Common myeloid progenitor, CD34-positive (primary cell): ENCODE measurements around the gene MAP4.

ENCODE experiments used
- CTCF ChIA-PET: fragments of 350-600 bp; sonication (Branson Sonifier 250); formaldehyde crosslinking; loops from one replicate; lab custom pipeline; 2021; ENCODE audit warnings: antibody characterized with exemption; lab: Charles Lee
- POLR2A ChIA-PET: fragments of 350-600 bp; sonication (Branson Sonifier 250); formaldehyde crosslinking; loops from one replicate; lab custom pipeline; 2021; ENCODE audit warnings: antibody characterized with exemption; lab: Charles Lee
- DNase-seq, 3 donors: peaks; one replicate each; pipeline versions ENCODE4 v3.0.0 to v3.0.0-alpha.2; 2013
- H3K27ac ChIP-seq, 2 experiments: 1 replicate in 1 of 2; 2 replicates in 1 of 2; pipeline ENCODE4 v1.7.0; 2013; ENCODE audit warnings: inconsistent platforms in 2 of 2, low read length in 2 of 2, mild to moderate bottlenecking in 2 of 2, low read depth in 1 of 2, moderate library complexity in 1 of 2; ENCODE audit not compliant: severe bottlenecking in 2 of 2, insufficient read depth in 1 of 2, poor library complexity in 1 of 2
- H3K27me3 ChIP-seq, 5 experiments: replicated peaks in 2 of 5; 1 replicate in 3 of 5; 2 replicates in 2 of 5; pipeline versions ENCODE4 v1.6.1 to v1.7.0; 2013; ENCODE audit warnings: low read length in 4 of 5, mild to moderate bottlenecking in 2 of 5, moderate library complexity in 2 of 5, inconsistent platforms in 1 of 5; ENCODE audit not compliant: insufficient read depth in 5 of 5, control insufficient read depth in 4 of 5
- H3K36me3 ChIP-seq, 4 experiments: 1 replicate in 2 of 4; 2 replicates in 2 of 4; pipeline versions ENCODE4 v1.6.1 to v1.7.0; 2013; ENCODE audit warnings: low read length in 3 of 4, control low read depth in 1 of 4, mild to moderate bottlenecking in 1 of 4; ENCODE audit not compliant: control insufficient read depth in 4 of 4, insufficient read depth in 4 of 4
- H3K4me1 ChIP-seq, 4 experiments: 1 replicate in 3 of 4; 2 replicates in 1 of 4; pipeline versions ENCODE4 v1.6.1 to v1.7.1; 2013; ENCODE audit warnings: low read length in 3 of 4, mild to moderate bottlenecking in 3 of 4, control low read depth in 1 of 4, inconsistent platforms in 1 of 4, moderate library complexity in 1 of 4; ENCODE audit not compliant: control insufficient read depth in 4 of 4, insufficient read depth in 4 of 4; ENCODE audit errors: control extremely low read depth in 1 of 4
- H3K4me3 ChIP-seq, 7 experiments: 1 replicate in 4 of 7; 2 replicates in 3 of 7; pipeline versions ENCODE4 v1.5.1 to v1.7.0; 2013; ENCODE audit warnings: mild to moderate bottlenecking in 7 of 7, low read length in 6 of 7, moderate library complexity in 6 of 7, inconsistent platforms in 2 of 7, low read depth in 2 of 7, control low read depth in 1 of 7; ENCODE audit not compliant: insufficient read depth in 4 of 7, control insufficient read depth in 1 of 7; ENCODE audit errors: extremely low read depth in 1 of 7
- H3K9me3 ChIP-seq, 5 experiments: 1 replicate in 4 of 5; 2 replicates in 1 of 5; pipeline versions ENCODE4 v1.6.1 to v1.7.1; 2013; ENCODE audit warnings: low read length in 4 of 5, mild to moderate bottlenecking in 2 of 5, inconsistent platforms in 1 of 5, low read depth in 1 of 5, moderate library complexity in 1 of 5; ENCODE audit not compliant: control insufficient read depth in 4 of 5, insufficient read depth in 2 of 5; ENCODE audit errors: control extremely low read depth in 1 of 5
- WGBS: methylation state at CpG from one replicate; pipeline ENCODE4 v1.1.5; 2013; ENCODE audit not compliant: insufficient coverage; 5-methylcytosine and 5-hydroxymethylcytosine counted together

MAP4 gene

GRCh38 chr3:48004694-48005093, 11.5 kb downstream of the MAP4 start:
- no peak overlapping the region for H3K27ac ChIP-seq
- CTCF ChIA-PET = no interaction called here
- H3K36me3 ChIP-seq = peaks cover 0 to 3% (median 0%) of the 10 kb centered on the region in 4 experiments
- WGBS = 100% methylated on average over 3 of the region's 5 CpGs
- no peaks in the 10 kb centered on the region for H3K9me3 ChIP-seq
- no peak for DNase-seq
- H3K27me3 ChIP-seq = no peaks in the 10 kb centered on the region
- no peak overlapping the region for H3K4me3 ChIP-seq
- POLR2A ChIA-PET = no interaction called here
- no peaks in the 10 kb centered on the region for H3K4me1 ChIP-seq

- no peaks in the 10 kb centered on the region for H3K36me3 ChIP-seq
- no peaks in the 10 kb centered on the region for H3K9me3 ChIP-seq
- no peaks in the 10 kb centered on the region for H3K27me3 ChIP-seq
- no peak for DNase-seq
- ChIA-PET CTCF (interaction anchor here (0.6 to 2.0 kb wide), 3 partner anchors 9 to 138 kb away, joined by 3 to 5 read pairs (median 3); no protein-coding TSS in a partner anchor), POLR2A (no interaction called here)
- WGBS = no CpG with 5 or more reads among the region's 5 CpGs
- H3K4me1 ChIP-seq = no peaks in the 10 kb centered on the region
- no peak overlapping the region for H3K27ac ChIP-seq
- no peak overlapping the region for H3K4me3 ChIP-seq
These were observed 13.4 kb downstream of the MAP4 start for GRCh38 chr3:48002787-48003186.

GRCh38 chr3:48001991-48002390, 14.2 kb downstream of the MAP4 start:
- DNase-seq = peak in 1 of 3 donors; percentile 12
- no peak overlapping the region for H3K27ac ChIP-seq
- ChIA-PET POLR2A (no interaction called here), CTCF (interaction anchor here (1.1 to 2.0 kb wide), 3 partner anchors 9 to 149 kb away, joined by 3 to 5 read pairs (median 3); no protein-coding TSS in a partner anchor)
- no peaks in the 10 kb centered on the region for H3K27me3 ChIP-seq
- H3K4me3 ChIP-seq = no peak overlapping the region
- H3K9me3 ChIP-seq = no peaks in the 10 kb centered on the region
- no peaks in the 10 kb centered on the region for H3K36me3 ChIP-seq
- 94% methylated on average over 2 of the region's 4 CpGs for WGBS
- H3K4me1 ChIP-seq = no peaks in the 10 kb centered on the region

- ChIA-PET POLR2A (no interaction called here), CTCF (no interaction called here)
These were observed 16.0 kb downstream of the MAP4 start for GRCh38 chr3:48000212-48000611.

GRCh38 chr3:47996440-47996839, 19.8 kb downstream of the MAP4 start:
- no peak for DNase-seq
- POLR2A ChIA-PET = no interaction called here
- WGBS = 100% methylated on average over 1 of the region's 2 CpGs

More at GRCh38 chr3:48000212-48000611, 16.0 kb downstream of the MAP4 start:
- Histone ChIP-seq H3K36me3 (peaks cover 0 to 9% (median 3%) of the 10 kb centered on the region in 4 experiments), H3K4me1 (no peaks in the 10 kb centered on the region), H3K27me3 (no peaks in the 10 kb centered on the region), H3K9me3 (no peaks in the 10 kb centered on the region), H3K27ac (no peak overlapping the region), H3K4me3 (no peak overlapping the region)
- 100% methylated on average over 1 of the region's 2 CpGs for WGBS
- no peak for DNase-seq

GRCh38 chr3:47994180-47994579, 22.0 kb downstream of the MAP4 start:
- Histone ChIP-seq H3K9me3 (no peaks in the 10 kb centered on the region), H3K4me1 (no peaks in the 10 kb centered on the region), H3K36me3 (peaks cover 4 to 9% (median 6%) of the 10 kb centered on the region in 4 experiments), H3K4me3 (no peak overlapping the region), H3K27me3 (no peaks in the 10 kb centered on the region), H3K27ac (no peak overlapping the region)
- no CpG with 5 or more reads among the region's 3 CpGs for WGBS
- ChIA-PET CTCF (no interaction called here), POLR2A (no interaction called here)
- no peak for DNase-seq

More at GRCh38 chr3:47996440-47996839, 19.8 kb downstream of the MAP4 start:
- no peaks in the 10 kb centered on the region for H3K27me3 ChIP-seq
- H3K4me3 ChIP-seq = no peak overlapping the region
- H3K27ac ChIP-seq = no peak overlapping the region
- CTCF ChIA-PET = interaction anchor here (1.3 to 2.8 kb wide), 2 partner anchors 155 to 158 kb away, joined by 4 to 6 read pairs; no protein-coding TSS in a partner anchor
- H3K9me3 ChIP-seq = no peaks in the 10 kb centered on the region
- peaks cover 4 to 9% (median 6%) of the 10 kb centered on the region in 4 experiments for H3K36me3 ChIP-seq
- no peaks in the 10 kb centered on the region for H3K4me1 ChIP-seq

GRCh38 chr3:47991341-47991740, 24.9 kb downstream of the MAP4 start:
- H3K4me3 ChIP-seq = no peak overlapping the region
- no peaks in the 10 kb centered on the region for H3K27me3 ChIP-seq
- no peak overlapping the region for H3K27ac ChIP-seq
- H3K9me3 ChIP-seq = no peaks in the 10 kb centered on the region
- ChIA-PET CTCF (interaction anchor here (1.0 to 2.0 kb wide), 3 partner anchors 152 to 160 kb away, joined by 3 to 6 read pairs (median 3); no protein-coding TSS in a partner anchor), POLR2A (no interaction called here)
- peaks cover 2 to 8% (median 6%) of the 10 kb centered on the region in 4 experiments for H3K36me3 ChIP-seq
- DNase-seq = no peak
- WGBS = 99% methylated on average over 9 of the region's 11 CpGs
- no peaks in the 10 kb centered on the region for H3K4me1 ChIP-seq
